H1 (cell line): ENCODE data around the gene NXPH2. TPM values are rescaled to one million over a fixed set of nuclear protein-coding genes. Genes with fewer than 3 reads are reported as not detected.
A peak's percentile ranks its signal among the peaks of the same experiment; 100 is the strongest.

Experiments
- CTCF ChIA-PET: fragments of 300-600 bp; sonication (Branson Sonifier 250); formaldehyde crosslinking; loops from one replicate; lab custom pipeline; 2021; ENCODE audit not compliant: partially characterized antibody; lab: Charles Lee
- POLR2A ChIA-PET: fragments of 300-600 bp; sonication (Branson Sonifier 250); formaldehyde crosslinking; loops from one replicate; lab custom pipeline; 2021; ENCODE audit warnings: inconsistent platforms; ENCODE audit not compliant: partially characterized antibody; lab: Charles Lee
- DNase-seq, 2 experiments: peaks; one replicate each; pipeline versions ENCODE4 v3.0.0 to v3.0.0-alpha.2; 2010 to 2022; ENCODE audit warnings: low spot score in 2 of 2, low read depth in 1 of 2, mixed read lengths in 1 of 2
- FAIRE-seq: peaks from 2 replicates; lab custom pipeline; 2011; peaks lifted over from hg19 to GRCh38; lab: Jason Lieb, UNC
- H2AFZ ChIP-seq: 2 replicates; pipeline ENCODE4 v1.8.1; 2012; ENCODE audit warnings: low read length, inconsistent platforms
- H2AK5ac ChIP-seq: 2 replicates; pipeline ENCODE4 v1.6.1; 2013; ENCODE audit warnings: low read depth, low read length
- H2BK120ac ChIP-seq: replicated peaks from 2 replicates; pipeline ENCODE3; 2013; ENCODE audit warnings: low read depth, low read length, inconsistent platforms
- H2BK12ac ChIP-seq: 2 replicates; pipeline ENCODE4 v1.6.1; 2013; ENCODE audit warnings: low read depth, low read length
- H2BK15ac ChIP-seq: 2 replicates; pipeline ENCODE4 v1.6.1; 2013; ENCODE audit warnings: low read length
- H2BK20ac ChIP-seq: 2 replicates; pipeline ENCODE4 v1.6.1; 2013; ENCODE audit warnings: low read length
- H2BK5ac ChIP-seq: 2 replicates; pipeline ENCODE4 v1.6.1; 2013; ENCODE audit warnings: low read depth, low read length
- H3K14ac ChIP-seq: 2 replicates; pipeline ENCODE4 v1.6.1; 2013; ENCODE audit warnings: inconsistent platforms; ENCODE audit not compliant: insufficient read length
- H3K18ac ChIP-seq: 2 replicates; pipeline ENCODE4 v1.6.1; 2013; ENCODE audit warnings: low read length; ENCODE audit errors: extremely low read depth
- H3K23ac ChIP-seq: 2 replicates; pipeline ENCODE4 v1.6.1; 2013; ENCODE audit warnings: inconsistent platforms; ENCODE audit not compliant: insufficient read length
- H3K23me2 ChIP-seq: 2 replicates; pipeline ENCODE4 v1.6.1; 2013; ENCODE audit warnings: low read depth, low read length
- H3K27ac ChIP-seq: 2 replicates; pipeline ENCODE4 v1.6.1; 2011; ENCODE audit warnings: low read depth, low read length, inconsistent platforms
- H3K27me3 ChIP-seq, 4 experiments: replicated peaks in 1 of 4; 1 replicate in 1 of 4; 2 replicates in 3 of 4; pipeline versions ENCODE4 v1.6.1 to v1.8.1; 2011 to 2013; ENCODE audit warnings: low read length in 3 of 4, mild to moderate bottlenecking in 3 of 4, inconsistent platforms in 2 of 4, mixed read lengths in 2 of 4, moderate library complexity in 1 of 4; ENCODE audit not compliant: control insufficient read depth in 3 of 4, insufficient read depth in 3 of 4; ENCODE audit errors: extremely low read depth in 1 of 4
- H3K36me3 ChIP-seq, 4 experiments: 2 replicates each; pipeline versions ENCODE4 v1.6.1 to v1.8.1; 2011 to 2013; ENCODE audit warnings: mild to moderate bottlenecking in 4 of 4, low read length in 3 of 4, moderate library complexity in 2 of 4, control low read depth in 1 of 4, inconsistent platforms in 1 of 4; ENCODE audit not compliant: insufficient read depth in 4 of 4, control insufficient read depth in 2 of 4
- H3K4ac ChIP-seq: replicated peaks from 2 replicates; pipeline ENCODE3; 2013; ENCODE audit warnings: low read length, low read depth, mixed read lengths, inconsistent platforms; ENCODE audit not compliant: insufficient read length
- H3K4me1 ChIP-seq, 4 experiments: replicated peaks in 1 of 4; 1 replicate in 1 of 4; 2 replicates in 3 of 4; pipeline versions ENCODE4 v1.6.1 to v1.8.1; 2011 to 2013; ENCODE audit warnings: low read length in 3 of 4, inconsistent platforms in 2 of 4, mixed read lengths in 1 of 4; ENCODE audit not compliant: insufficient read depth in 4 of 4, control insufficient read depth in 3 of 4
- H3K4me2 ChIP-seq, 2 experiments: 2 replicates each; pipeline versions ENCODE4 v1.6.1 to v1.8.1; 2011 to 2013; ENCODE audit warnings: low read depth in 2 of 2, low read length in 2 of 2, control low read depth in 1 of 2, inconsistent platforms in 1 of 2, mild to moderate bottlenecking in 1 of 2; ENCODE audit not compliant: insufficient read depth in 1 of 2
- H3K4me3 ChIP-seq, 4 experiments: fragments of 200-600, 300-600 bp in 1 of 4; sonication (generic), shearing (Covaris generic), sonication (Bioruptor Twin) in 1 of 4; 2 replicates each; pipeline versions ENCODE4 v1.5.1 to v1.8.1; 2011 to 2016; ENCODE audit warnings: low read length in 4 of 4, low read depth in 3 of 4, control low read depth in 2 of 4, inconsistent platforms in 2 of 4, mild to moderate bottlenecking in 2 of 4, mixed read lengths in 1 of 4, moderate library complexity in 1 of 4; ENCODE audit not compliant: insufficient read depth in 2 of 4; ENCODE audit errors: extremely low read depth in 1 of 4
- H3K56ac ChIP-seq: replicated peaks from 2 replicates; pipeline ENCODE3; 2013; ENCODE audit warnings: low read depth, mild to moderate bottlenecking, mixed read lengths, low read length, inconsistent platforms; ENCODE audit not compliant: insufficient read length
- H3K79me1 ChIP-seq: 2 replicates; pipeline ENCODE4 v1.6.1; 2013; ENCODE audit warnings: low read depth, low read length, control low read depth
- H3K79me2 ChIP-seq, 2 experiments: 2 replicates each; pipeline versions ENCODE4 v1.6.1 to v1.8.1; 2012 to 2013; ENCODE audit warnings: low read length in 2 of 2, mild to moderate bottlenecking in 2 of 2, inconsistent platforms in 1 of 2; ENCODE audit not compliant: insufficient read depth in 2 of 2, control insufficient read depth in 1 of 2
- H3K9ac ChIP-seq, 4 experiments: replicated peaks in 1 of 4; 1 replicate in 1 of 4; 2 replicates in 3 of 4; pipeline versions ENCODE4 v1.6.1 to v1.8.1; 2011 to 2013; ENCODE audit warnings: low read depth in 3 of 4, low read length in 3 of 4, control low read depth in 2 of 4, mild to moderate bottlenecking in 2 of 4, moderate library complexity in 2 of 4, inconsistent platforms in 1 of 4; ENCODE audit errors: extremely low read depth in 1 of 4
- H3K9me3 ChIP-seq, 2 experiments: 2 replicates each; pipeline versions ENCODE4 v1.6.1 to v1.8.1; 2012 to 2013; ENCODE audit warnings: mild to moderate bottlenecking in 2 of 2, moderate library complexity in 2 of 2, control low read depth in 1 of 2, inconsistent platforms in 1 of 2, low read depth in 1 of 2, low read length in 1 of 2, mixed read lengths in 1 of 2; ENCODE audit not compliant: insufficient read depth in 2 of 2
- H4K20me1 ChIP-seq, 2 experiments: replicated peaks in 1 of 2; 2 replicates each; pipeline versions ENCODE3 to v1.8.1; 2011 to 2013; ENCODE audit warnings: inconsistent platforms in 2 of 2, low read length in 2 of 2, mild to moderate bottlenecking in 1 of 2; ENCODE audit not compliant: insufficient read depth in 2 of 2, control insufficient read depth in 1 of 2
- H4K5ac ChIP-seq: 2 replicates; pipeline ENCODE4 v1.6.1; 2013; ENCODE audit warnings: low read length, low read depth, mixed read lengths, inconsistent platforms; ENCODE audit not compliant: insufficient read length
- H4K8ac ChIP-seq: 2 replicates; pipeline ENCODE4 v1.8.0; 2013; ENCODE audit warnings: mild to moderate bottlenecking, moderate library complexity, low read length, inconsistent platforms; ENCODE audit not compliant: insufficient read depth; ENCODE audit errors: extremely low read depth
- H4K91ac ChIP-seq: replicated peaks from 2 replicates; pipeline ENCODE3; 2013; ENCODE audit warnings: low read length, mixed read lengths, inconsistent platforms; ENCODE audit not compliant: insufficient read length
- GABPA ChIP-seq: IDR thresholded peaks from 2 replicates; pipeline ENCODE4 v1.6.1; 2011; ENCODE audit warnings: mild to moderate bottlenecking, low read length, moderate library complexity, borderline replicate concordance; ENCODE audit not compliant: insufficient read depth
- RAD21 ChIP-seq, 2 experiments: IDR thresholded peaks in 1 of 2; conservative IDR thresholded peaks in 1 of 2; 2 replicates each; pipeline ENCODE4 v1.6.1; 2011; ENCODE audit warnings: low read depth in 2 of 2, low read length in 2 of 2, improper control_type of control experiment in 1 of 2, inconsistent platforms in 1 of 2, mild to moderate bottlenecking in 1 of 2, moderate library complexity in 1 of 2
- SAP30 ChIP-seq: fragments of 300-600 bp; sonication (generic); IDR thresholded peaks from 2 replicates; pipeline ENCODE4 v1.7.1; 2012; ENCODE audit warnings: low read length, moderate library complexity, mild to moderate bottlenecking, inconsistent platforms; ENCODE audit not compliant: insufficient read depth, insufficient replicate concordance
- WGBS, 2 experiments: shearing (Covaris generic) in 1 of 2; methylation state at CpG; one replicate each; pipeline versions ENCODE4 v1.1.6 to v1.1.7; 2013 to 2015; ENCODE audit warnings: low lambda C conversion rate in 2 of 2, mixed read lengths in 2 of 2, inconsistent platforms in 1 of 2, low coverage in 1 of 2, missing lambda C conversion rate in 1 of 2; ENCODE audit not compliant: insufficient replicate concordance in 2 of 2, insufficient coverage in 1 of 2, insufficient read length in 1 of 2; ENCODE audit errors: extremely low coverage in 1 of 2, missing lambda C conversion rate in 1 of 2; 5-methylcytosine and 5-hydroxymethylcytosine counted together
- polyA plus RNA-seq, 7 experiments: library from polyadenylated mRNA; depleted of rRNA in 3 of 7; stranded (reverse) in 5 of 7; unstranded in 2 of 7; fragments of >200 nt in 5 of 7; fragments of 200-250 nt in 2 of 7; gene quantifications; 1 replicate in 5 of 7; 2 replicates in 1 of 7; 4 replicates in 1 of 7; pipeline versions ENCODE4 v1.2.1 to v1.2.3, GENCODE V29; 2011 to 2013; ENCODE audit warnings: missing spikeins in 2 of 7, mixed read lengths in 2 of 7
- total RNA-seq: library from RNA; stranded (reverse); fragmentation: NEBNext Ultra II Directional; extraction: Animal tissue kit (Norgen Biotek cat#: 25700); gene quantifications from 2 replicates; pipeline ENCODE4 v1.2.1, GENCODE V29; 2021
- TF ChIP-seq, protein P1 (sequence below), 3 experiments: IDR thresholded peaks; 1 replicate in 2 of 3; 2 replicates in 1 of 3; pipeline versions ENCODE4 v1.5.1 to v1.6.1; 2011; ENCODE audit warnings: low read length in 3 of 3, mild to moderate bottlenecking in 3 of 3, inconsistent platforms in 2 of 3, low read depth in 1 of 3, moderate library complexity in 1 of 3; ENCODE audit not compliant: insufficient read depth in 1 of 3; ENCODE audit errors: control extremely low read depth in 1 of 3
- TF ChIP-seq, protein P2 (sequence below): IDR thresholded peaks from 2 replicates; pipeline ENCODE4 v1.6.1; 2012; ENCODE audit warnings: inconsistent platforms

NXPH2 gene
- total and polyA plus RNA-seq, 2 of the 8 experiments (the other 6 are each of a cell fraction or from before 2014, with no cell fraction given), result 1.9 to 6.9 TPM

DNA sequence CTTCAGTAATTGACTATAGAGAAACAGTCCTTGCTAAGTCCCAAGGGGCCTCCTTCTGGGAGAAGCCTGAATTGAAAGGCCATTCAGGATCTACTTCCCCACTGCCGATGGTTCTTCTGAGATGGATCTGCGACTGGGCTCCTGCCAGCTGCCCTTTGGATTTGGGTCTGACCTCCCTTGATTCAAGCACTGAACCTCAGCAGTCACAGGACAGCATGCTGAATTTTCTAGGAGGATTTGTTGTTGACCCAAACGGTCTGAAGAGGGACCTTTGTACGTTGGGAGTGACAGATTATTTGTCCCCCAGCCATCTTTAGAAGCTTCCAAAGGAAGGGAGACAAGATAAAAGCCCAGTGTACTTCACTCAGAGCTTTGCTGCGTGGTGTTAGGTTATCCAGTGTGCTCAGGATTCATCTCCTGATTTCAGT is 67.1 kb downstream of the NXPH2 start:
- H2AFZ ChIP-seq, result no peak overlapping the region
- no peak overlapping the region for H3K56ac ChIP-seq
- H4K91ac ChIP-seq, result no peak overlapping the region
- no peaks in the 10 kb centered on the region for H3K36me3 ChIP-seq
- no peak overlapping the region for H2BK15ac ChIP-seq
- H3K27me3 ChIP-seq, result no peaks in the 10 kb centered on the region
- H3K14ac ChIP-seq, result no peak overlapping the region
- no peak overlapping the region for H4K8ac ChIP-seq
- H3K4me3 ChIP-seq, result no peak overlapping the region
- CTCF ChIA-PET, result interaction anchor here (0.8 to 1.8 kb wide), 6 partner anchors 34 to 212 kb away, joined by 3 to 8 read pairs (median 4); partner anchors contain the start of gene SPOPL
- H2BK20ac ChIP-seq, result no peak overlapping the region
- H3K4me1 ChIP-seq, result peaks cover 0 to 3% (median 0%) of the 10 kb centered on the region in 4 experiments; a peak in 2 of 7 replicates
- no peak for TF ChIP-seq GABPA
- TF ChIP-seq SAP30, result no peak
- TF ChIP-seq, protein P1, sequence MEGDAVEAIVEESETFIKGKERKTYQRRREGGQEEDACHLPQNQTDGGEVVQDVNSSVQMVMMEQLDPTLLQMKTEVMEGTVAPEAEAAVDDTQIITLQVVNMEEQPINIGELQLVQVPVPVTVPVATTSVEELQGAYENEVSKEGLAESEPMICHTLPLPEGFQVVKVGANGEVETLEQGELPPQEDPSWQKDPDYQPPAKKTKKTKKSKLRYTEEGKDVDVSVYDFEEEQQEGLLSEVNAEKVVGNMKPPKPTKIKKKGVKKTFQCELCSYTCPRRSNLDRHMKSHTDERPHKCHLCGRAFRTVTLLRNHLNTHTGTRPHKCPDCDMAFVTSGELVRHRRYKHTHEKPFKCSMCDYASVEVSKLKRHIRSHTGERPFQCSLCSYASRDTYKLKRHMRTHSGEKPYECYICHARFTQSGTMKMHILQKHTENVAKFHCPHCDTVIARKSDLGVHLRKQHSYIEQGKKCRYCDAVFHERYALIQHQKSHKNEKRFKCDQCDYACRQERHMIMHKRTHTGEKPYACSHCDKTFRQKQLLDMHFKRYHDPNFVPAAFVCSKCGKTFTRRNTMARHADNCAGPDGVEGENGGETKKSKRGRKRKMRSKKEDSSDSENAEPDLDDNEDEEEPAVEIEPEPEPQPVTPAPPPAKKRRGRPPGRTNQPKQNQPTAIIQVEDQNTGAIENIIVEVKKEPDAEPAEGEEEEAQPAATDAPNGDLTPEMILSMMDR (IDR thresholded peaks at IDR 0.05; ENCODE audit: control extremely low read depth in 1 of 3, insufficient read depth in 1 of 3, low read depth in 1 of 3, low read length in 3 of 3), result peak in 1 of 3 experiments; percentile 1; a peak in 1 of 4 replicates
- peak; percentile 13 to 29; a peak in 2 of 4 replicates for TF ChIP-seq RAD21 (IDR thresholded peaks at IDR 0.05 in 1 of 2, conservative IDR thresholded peaks at IDR 0.05 in 1 of 2; ENCODE audit: low read depth in 2 of 2, low read length in 2 of 2)
- TF ChIP-seq, protein P2, sequence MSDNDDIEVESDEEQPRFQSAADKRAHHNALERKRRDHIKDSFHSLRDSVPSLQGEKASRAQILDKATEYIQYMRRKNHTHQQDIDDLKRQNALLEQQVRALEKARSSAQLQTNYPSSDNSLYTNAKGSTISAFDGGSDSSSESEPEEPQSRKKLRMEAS, result no peak
- no peaks in the 10 kb centered on the region for H3K79me1 ChIP-seq
- DNase-seq (no peak), FAIRE-seq (no peak)
- H3K23me2 ChIP-seq, result no peaks in the 10 kb centered on the region
- no peak overlapping the region for H3K9ac ChIP-seq
- WGBS, 2 experiments, result 84% methylated on average over 5 of the region's 5 CpGs; no CpG with 5 or more reads in 1 of the 2 experiments
- no peaks in the 10 kb centered on the region for H3K9me3 ChIP-seq
- POLR2A ChIA-PET, result no interaction called here
- no peak overlapping the region for H2BK120ac ChIP-seq
- no peak overlapping the region for H3K18ac ChIP-seq
- no peak overlapping the region for H3K23ac ChIP-seq
- H3K27ac ChIP-seq, result no peak overlapping the region
- no peaks in the 10 kb centered on the region for H3K79me2 ChIP-seq
- no peak overlapping the region for H2BK12ac ChIP-seq
- H2BK5ac ChIP-seq, result no peak overlapping the region
- H4K20me1 ChIP-seq, result no peaks in the 10 kb centered on the region
- no peak overlapping the region for H3K4me2 ChIP-seq
- no peak overlapping the region for H3K4ac ChIP-seq
- no peak overlapping the region for H2AK5ac ChIP-seq
- H4K5ac ChIP-seq, result no peak overlapping the region
